HEK293 (cell line): ENCODE results near the gene IDUA.

Source experiments
- CTCF ChIA-PET: fragments of 350-600 bp; formaldehyde crosslinking; extraction: SDS; loops from one replicate; lab custom pipeline; 2021; ENCODE audit warnings: antibody characterized with exemption; lab: Yijun Ruan, JAX
- POLR2A ChIA-PET: fragments of 300-600 bp; formaldehyde crosslinking; extraction: SDS; loops from one replicate; lab custom pipeline; 2020; ENCODE audit warnings: antibody characterized with exemption, inconsistent platforms; lab: Yijun Ruan, JAX
- H3K27ac ChIP-seq: fragments of 200-500 bp; sonication (Bioruptor generic); 2 replicates; pipeline ENCODE4 v1.5.1; 2014; ENCODE audit warnings: low read depth, low read length, control low read depth, inconsistent platforms; ENCODE audit errors: extremely low read depth
- H3K36me3 ChIP-seq, 2 experiments: fragments of 200-500 bp in 1 of 2; sonication (Bioruptor generic) in 1 of 2; 1 replicate in 1 of 2; 2 replicates in 1 of 2; pipeline ENCODE4 v1.5.1; 2014 to 2017; ENCODE audit warnings: inconsistent platforms in 2 of 2, low read length in 2 of 2; ENCODE audit not compliant: control insufficient read depth in 2 of 2, insufficient read depth in 1 of 2
- H3K4me1 ChIP-seq: fragments of 200-500 bp; sonication (Bioruptor generic); 2 replicates; pipeline ENCODE4 v1.5.1; 2014; ENCODE audit warnings: mild to moderate bottlenecking, low read length, inconsistent platforms; ENCODE audit not compliant: control insufficient read depth, insufficient read depth
- H3K4me3 ChIP-seq: 2 replicates; pipeline ENCODE4 v1.5.1; 2011; ENCODE audit warnings: low read depth, mild to moderate bottlenecking, control low read depth, low read length, moderate library complexity
- H3K9me3 ChIP-seq: fragments of 200-500 bp; sonication (Bioruptor generic); 2 replicates; pipeline ENCODE4 v1.5.1; 2014; ENCODE audit warnings: low read depth, low read length, inconsistent platforms; ENCODE audit not compliant: control insufficient read depth, insufficient read depth
- FEZF1 ChIP-seq: fragments of 450-650 bp; formaldehyde crosslinking; IDR thresholded peaks from 2 replicates; pipeline ENCODE4 v1.5.1; 2016; ENCODE audit warnings: missing biosample characterization, missing genetic modification characterization
- GLI4 ChIP-seq: fragments of 450-650 bp; formaldehyde crosslinking; IDR thresholded peaks from 2 replicates; pipeline ENCODE4 v1.5.1; 2016; ENCODE audit warnings: missing biosample characterization, missing genetic modification characterization
- HOXA7 ChIP-seq: sonication (generic); formaldehyde crosslinking; IDR thresholded peaks from 2 replicates; pipeline ENCODE4 v1.8.1; 2022; ENCODE audit warnings: missing genetic modification reagents, borderline replicate concordance
- KLF9 ChIP-seq: fragments of 450-650 bp; formaldehyde crosslinking; IDR thresholded peaks from 2 replicates; pipeline ENCODE4 v1.5.1; 2016; ENCODE audit warnings: missing biosample characterization, missing genetic modification characterization, low read depth
- MEIS1 ChIP-seq: sonication (generic); formaldehyde crosslinking; IDR thresholded peaks from 2 replicates; pipeline ENCODE4 v1.8.1; 2022; ENCODE audit warnings: missing genetic modification reagents, mild to moderate bottlenecking, borderline replicate concordance
- SP2 ChIP-seq: fragments of 450-650 bp; formaldehyde crosslinking; IDR thresholded peaks from 2 replicates; pipeline ENCODE4 v1.5.1; 2016; ENCODE audit warnings: missing biosample characterization, missing genetic modification characterization
- SP3 ChIP-seq: fragments of 450-650 bp; formaldehyde crosslinking; IDR thresholded peaks from 2 replicates; pipeline ENCODE4 v1.5.1; 2016; ENCODE audit warnings: missing biosample characterization, missing genetic modification characterization
- WT1 ChIP-seq: fragments of 450-650 bp; formaldehyde crosslinking; IDR thresholded peaks from 2 replicates; pipeline ENCODE4 v1.5.1; 2016; ENCODE audit warnings: missing biosample characterization, missing genetic modification characterization
- YY2 ChIP-seq: fragments of 450-650 bp; formaldehyde crosslinking; IDR thresholded peaks from 2 replicates; pipeline ENCODE4 v1.5.1; 2016; ENCODE audit warnings: missing biosample characterization, missing genetic modification characterization
- ZNF2 ChIP-seq: fragments of 450-650 bp; formaldehyde crosslinking; IDR thresholded peaks from 2 replicates; pipeline ENCODE4 v1.5.1; 2016; ENCODE audit warnings: missing biosample characterization, missing genetic modification characterization
- ZNF341 ChIP-seq: fragments of 450-650 bp; formaldehyde crosslinking; IDR thresholded peaks from 2 replicates; pipeline ENCODE4; 2016; ENCODE audit warnings: low read depth, missing biosample characterization, missing genetic modification characterization
- ZNF350 ChIP-seq: fragments of 450-650 bp; formaldehyde crosslinking; IDR thresholded peaks from 2 replicates; pipeline ENCODE4 v1.5.0; 2017; ENCODE audit warnings: missing biosample characterization, mild to moderate bottlenecking, missing genetic modification characterization
- ZNF48 ChIP-seq: fragments of 450-650 bp; formaldehyde crosslinking; IDR thresholded peaks from 2 replicates; pipeline ENCODE4 v1.5.1; 2016; ENCODE audit warnings: missing biosample characterization, missing genetic modification characterization
- ZNF624 ChIP-seq: fragments of 450-650 bp; formaldehyde crosslinking; IDR thresholded peaks from 2 replicates; pipeline ENCODE4 v1.5.1; 2017; ENCODE audit warnings: missing biosample characterization, missing genetic modification characterization
- ZNF629 ChIP-seq: fragments of 450-650 bp; formaldehyde crosslinking; IDR thresholded peaks from 2 replicates; pipeline ENCODE4 v1.5.1; 2017; ENCODE audit warnings: missing biosample characterization, missing genetic modification characterization
- ZNF785 ChIP-seq: fragments of 450-650 bp; formaldehyde crosslinking; IDR thresholded peaks from 2 replicates; pipeline ENCODE4 v1.5.1; 2016; ENCODE audit warnings: missing biosample characterization, missing genetic modification characterization
- ZNF843 ChIP-seq: fragments of 450-650 bp; formaldehyde crosslinking; IDR thresholded peaks from 2 replicates; pipeline ENCODE4 v1.5.1; 2016; ENCODE audit warnings: missing biosample characterization, missing genetic modification characterization
- TF ChIP-seq, protein P1 (sequence below): fragments of 450-650 bp; formaldehyde crosslinking; IDR thresholded peaks from 2 replicates; pipeline ENCODE4 v1.5.1; 2016; ENCODE audit warnings: missing biosample characterization, missing genetic modification characterization
- TF ChIP-seq, protein P2 (sequence below): fragments of 450-650 bp; formaldehyde crosslinking; IDR thresholded peaks from 2 replicates; pipeline ENCODE4 v1.5.1; 2016; ENCODE audit warnings: missing biosample characterization, missing genetic modification characterization, borderline replicate concordance
- TF ChIP-seq, protein P3 (sequence below): fragments of 450-650 bp; formaldehyde crosslinking; IDR thresholded peaks from 2 replicates; pipeline ENCODE4 v1.5.1; 2017; ENCODE audit warnings: missing biosample characterization, missing genetic modification characterization
- TF ChIP-seq, protein P4 (sequence below): fragments of 450-650 bp; formaldehyde crosslinking; IDR thresholded peaks from 2 replicates; pipeline ENCODE4 v1.5.1; 2017; ENCODE audit warnings: missing biosample characterization, missing genetic modification characterization
- TF ChIP-seq, protein P5 (sequence below): fragments of 450-650 bp; formaldehyde crosslinking; IDR thresholded peaks from 2 replicates; pipeline ENCODE4; 2016; ENCODE audit warnings: missing biosample characterization, missing genetic modification characterization

Gene IDUA

DNA sequence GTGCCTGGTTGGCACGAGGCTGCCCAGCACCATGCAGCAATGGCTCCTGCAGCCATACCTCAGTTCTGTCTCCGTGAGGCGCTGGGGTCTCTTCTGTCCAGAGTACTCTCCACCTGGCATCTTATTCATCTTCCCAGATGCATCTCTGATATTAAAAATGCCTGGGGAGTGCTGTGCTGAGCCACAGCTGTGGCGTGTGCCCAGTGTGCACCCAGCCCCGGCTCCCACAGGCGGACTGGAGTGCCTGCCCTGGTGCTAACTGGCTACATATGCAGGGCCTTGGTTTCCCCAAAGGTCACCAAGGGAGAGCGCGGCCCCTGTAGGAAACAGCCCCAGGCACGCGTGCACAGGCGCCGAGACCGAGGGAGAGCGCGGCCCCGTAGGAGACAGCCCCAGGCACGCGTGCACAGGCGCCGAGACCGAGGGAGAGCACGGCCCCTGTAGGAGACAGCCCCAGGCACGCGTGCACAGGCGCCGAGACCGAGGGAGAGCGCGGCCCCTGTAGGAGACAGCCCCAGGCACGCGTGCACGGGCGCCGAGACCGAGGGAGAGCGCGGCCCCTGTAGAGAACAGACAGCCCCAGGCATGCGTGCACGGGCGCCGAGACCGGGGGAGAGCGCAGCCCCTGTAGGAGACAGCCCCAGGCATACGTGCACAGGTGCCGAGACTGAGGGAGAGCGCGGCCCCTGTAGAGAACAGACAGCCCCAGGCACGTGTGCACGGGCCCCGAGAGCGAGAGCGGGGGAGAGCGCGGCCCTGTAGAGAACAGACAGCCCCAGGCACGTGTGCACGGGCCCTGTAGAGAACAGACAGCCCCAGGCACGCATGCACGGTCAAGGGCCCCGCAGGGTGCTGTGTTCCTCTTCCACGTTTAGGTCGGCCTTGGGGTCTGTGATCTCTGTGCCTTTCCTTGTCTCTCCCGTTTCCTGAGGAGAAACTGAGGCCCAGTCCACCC, 40.0 kb upstream of the IDUA start:
- Histone ChIP-seq H3K9me3 (no peaks in the 10 kb centered on the region), H3K4me1 (0 out of 2 replicates have a peak, but pooled peaks cover 3% of the 10 kb centered on the region), H3K36me3 (no peaks in the 10 kb centered on the region), H3K27ac (no peak overlapping the region), H3K4me3 (no peak overlapping the region)
- TF ChIP-seq HOXA7 (CRISPR knock-in tag) (no peak), SP2 (no peak), SP3 (tag by site-specific recombination) (no peak), FEZF1 (no peak), MEIS1 (CRISPR knock-in tag) (no peak), ZNF2 (tag by site-specific recombination) (no peak), ZNF629 (no peak), KLF9 (no peak), YY2 (tag by site-specific recombination) (no peak)
- TF ChIP-seq, protein P1, sequence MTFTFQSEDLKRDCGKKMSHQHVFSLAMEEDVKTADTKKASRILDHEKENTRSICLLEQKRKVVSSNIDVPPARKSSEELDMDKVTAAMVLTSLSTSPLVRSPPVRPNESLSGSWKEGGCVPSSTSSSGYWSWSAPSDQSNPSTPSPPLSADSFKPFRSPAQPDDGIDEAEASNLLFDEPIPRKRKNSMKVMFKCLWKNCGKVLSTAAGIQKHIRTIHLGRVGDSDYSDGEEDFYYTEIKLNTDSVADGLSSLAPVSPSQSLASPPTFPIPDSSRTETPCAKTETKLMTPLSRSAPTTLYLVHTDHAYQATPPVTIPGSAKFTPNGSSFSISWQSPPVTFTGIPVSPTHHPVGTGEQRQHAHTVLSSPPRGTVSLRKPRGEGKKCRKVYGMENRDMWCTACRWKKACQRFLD (tag by site-specific recombination), result no peak
- TF ChIP-seq, protein P2, sequence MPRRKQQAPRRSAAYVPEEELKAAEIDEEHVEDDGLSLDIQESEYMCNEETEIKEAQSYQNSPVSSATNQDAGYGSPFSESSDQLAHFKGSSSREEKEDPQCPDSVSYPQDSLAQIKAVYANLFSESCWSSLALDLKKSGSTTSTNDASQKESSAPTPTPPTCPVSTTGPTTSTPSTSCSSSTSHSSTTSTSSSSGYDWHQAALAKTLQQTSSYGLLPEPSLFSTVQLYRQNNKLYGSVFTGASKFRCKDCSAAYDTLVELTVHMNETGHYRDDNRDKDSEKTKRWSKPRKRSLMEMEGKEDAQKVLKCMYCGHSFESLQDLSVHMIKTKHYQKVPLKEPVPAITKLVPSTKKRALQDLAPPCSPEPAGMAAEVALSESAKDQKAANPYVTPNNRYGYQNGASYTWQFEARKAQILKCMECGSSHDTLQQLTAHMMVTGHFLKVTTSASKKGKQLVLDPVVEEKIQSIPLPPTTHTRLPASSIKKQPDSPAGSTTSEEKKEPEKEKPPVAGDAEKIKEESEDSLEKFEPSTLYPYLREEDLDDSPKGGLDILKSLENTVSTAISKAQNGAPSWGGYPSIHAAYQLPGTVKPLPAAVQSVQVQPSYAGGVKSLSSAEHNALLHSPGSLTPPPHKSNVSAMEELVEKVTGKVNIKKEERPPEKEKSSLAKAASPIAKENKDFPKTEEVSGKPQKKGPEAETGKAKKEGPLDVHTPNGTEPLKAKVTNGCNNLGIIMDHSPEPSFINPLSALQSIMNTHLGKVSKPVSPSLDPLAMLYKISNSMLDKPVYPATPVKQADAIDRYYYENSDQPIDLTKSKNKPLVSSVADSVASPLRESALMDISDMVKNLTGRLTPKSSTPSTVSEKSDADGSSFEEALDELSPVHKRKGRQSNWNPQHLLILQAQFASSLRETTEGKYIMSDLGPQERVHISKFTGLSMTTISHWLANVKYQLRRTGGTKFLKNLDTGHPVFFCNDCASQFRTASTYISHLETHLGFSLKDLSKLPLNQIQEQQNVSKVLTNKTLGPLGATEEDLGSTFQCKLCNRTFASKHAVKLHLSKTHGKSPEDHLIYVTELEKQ, result no peak
- TF ChIP-seq, protein P3, sequence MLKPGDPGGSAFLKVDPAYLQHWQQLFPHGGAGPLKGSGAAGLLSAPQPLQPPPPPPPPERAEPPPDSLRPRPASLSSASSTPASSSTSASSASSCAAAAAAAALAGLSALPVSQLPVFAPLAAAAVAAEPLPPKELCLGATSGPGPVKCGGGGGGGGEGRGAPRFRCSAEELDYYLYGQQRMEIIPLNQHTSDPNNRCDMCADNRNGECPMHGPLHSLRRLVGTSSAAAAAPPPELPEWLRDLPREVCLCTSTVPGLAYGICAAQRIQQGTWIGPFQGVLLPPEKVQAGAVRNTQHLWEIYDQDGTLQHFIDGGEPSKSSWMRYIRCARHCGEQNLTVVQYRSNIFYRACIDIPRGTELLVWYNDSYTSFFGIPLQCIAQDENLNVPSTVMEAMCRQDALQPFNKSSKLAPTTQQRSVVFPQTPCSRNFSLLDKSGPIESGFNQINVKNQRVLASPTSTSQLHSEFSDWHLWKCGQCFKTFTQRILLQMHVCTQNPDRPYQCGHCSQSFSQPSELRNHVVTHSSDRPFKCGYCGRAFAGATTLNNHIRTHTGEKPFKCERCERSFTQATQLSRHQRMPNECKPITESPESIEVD, result no peak
- TF ChIP-seq, protein P4, sequence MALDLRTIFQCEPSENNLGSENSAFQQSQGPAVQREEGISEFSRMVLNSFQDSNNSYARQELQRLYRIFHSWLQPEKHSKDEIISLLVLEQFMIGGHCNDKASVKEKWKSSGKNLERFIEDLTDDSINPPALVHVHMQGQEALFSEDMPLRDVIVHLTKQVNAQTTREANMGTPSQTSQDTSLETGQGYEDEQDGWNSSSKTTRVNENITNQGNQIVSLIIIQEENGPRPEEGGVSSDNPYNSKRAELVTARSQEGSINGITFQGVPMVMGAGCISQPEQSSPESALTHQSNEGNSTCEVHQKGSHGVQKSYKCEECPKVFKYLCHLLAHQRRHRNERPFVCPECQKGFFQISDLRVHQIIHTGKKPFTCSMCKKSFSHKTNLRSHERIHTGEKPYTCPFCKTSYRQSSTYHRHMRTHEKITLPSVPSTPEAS (tag by site-specific recombination), result no peak
- POLR2A ChIA-PET, result no interaction called here
- CTCF ChIA-PET, result no interaction called here

DNA sequence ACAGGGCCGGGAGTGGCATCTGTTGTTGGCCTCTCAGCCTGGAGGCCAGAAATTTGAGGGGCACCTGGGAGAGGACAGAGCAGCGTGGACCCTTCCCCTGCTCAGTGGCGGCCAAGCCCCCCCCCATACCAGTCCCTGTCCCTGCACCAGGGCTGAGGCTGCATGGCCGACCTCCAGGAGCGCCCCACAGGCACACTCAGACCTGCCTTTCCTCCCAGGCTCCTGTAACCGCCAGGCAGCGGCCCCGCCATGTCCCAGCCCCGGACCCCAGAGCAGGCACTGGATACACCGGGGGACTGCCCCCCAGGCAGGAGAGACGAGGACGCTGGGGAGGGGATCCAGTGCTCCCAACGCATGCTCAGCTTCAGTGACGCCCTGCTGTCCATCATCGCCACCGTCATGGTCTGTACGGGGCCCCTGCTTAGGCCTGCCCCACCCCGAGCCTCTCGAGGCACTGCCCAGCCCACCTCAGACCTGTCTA, 39.3 kb upstream of the IDUA start:
- no peaks in the 10 kb centered on the region for H3K9me3 ChIP-seq
- CTCF ChIA-PET, result no interaction called here
- H3K4me1 ChIP-seq, result 0 out of 2 replicates have a peak, but pooled peaks cover 3% of the 10 kb centered on the region
- H3K4me3 ChIP-seq, result no peak overlapping the region
- TF ChIP-seq ZNF341 (tag by site-specific recombination) (no peak), GLI4 (tag by site-specific recombination) (no peak), WT1 (tag by site-specific recombination) (no peak), ZNF843 (tag by site-specific recombination) (no peak), ZNF48 (tag by site-specific recombination) (no peak), ZNF785 (no peak), ZNF350 (no peak), ZNF624 (tag by site-specific recombination) (no peak)
- TF ChIP-seq, protein P5, sequence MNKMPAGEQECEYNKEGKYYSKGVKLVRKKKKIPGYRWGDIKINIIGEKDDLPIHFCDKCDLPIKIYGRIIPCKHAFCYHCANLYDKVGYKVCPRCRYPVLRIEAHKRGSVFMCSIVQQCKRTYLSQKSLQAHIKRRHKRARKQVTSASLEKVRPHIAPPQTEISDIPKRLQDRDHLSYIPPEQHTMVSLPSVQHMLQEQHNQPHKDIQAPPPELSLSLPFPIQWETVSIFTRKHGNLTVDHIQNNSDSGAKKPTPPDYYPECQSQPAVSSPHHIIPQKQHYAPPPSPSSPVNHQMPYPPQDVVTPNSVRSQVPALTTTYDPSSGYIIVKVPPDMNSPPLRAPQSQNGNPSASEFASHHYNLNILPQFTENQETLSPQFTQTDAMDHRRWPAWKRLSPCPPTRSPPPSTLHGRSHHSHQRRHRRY (tag by site-specific recombination), result no peak
- TF ChIP-seq, protein P4 (tag by site-specific recombination), result no peak
- no peaks in the 10 kb centered on the region for H3K36me3 ChIP-seq
- H3K27ac ChIP-seq, result no peak overlapping the region
- POLR2A ChIA-PET, result no interaction called here
